RWPE1 (cell line): Measurements from ENCODE around the gene GTPBP6.
"Not testable (repeated sequence)": the region's sequence is repeated elsewhere in the genome, so short reads cannot be mapped to it uniquely, and the experiment has no call there.

Source experiments
- CTCF ChIA-PET: fragments of 350-600 bp; sonication (Branson Sonifier 250); formaldehyde crosslinking; extraction: SDS; loops from one replicate; lab custom pipeline; 2021; lab: Yijun Ruan, JAX
- POLR2A ChIA-PET: fragments of 400-600 bp; formaldehyde crosslinking; extraction: SDS; loops from one replicate; lab custom pipeline; 2020; ENCODE audit warnings: antibody characterized with exemption; ENCODE audit not compliant: low non-redundant PET; lab: Yijun Ruan, JAX
- DNase-seq: peaks from one replicate; pipeline ENCODE4 v3.0.0; 2012; ENCODE audit warnings: low spot score
- H3K27ac ChIP-seq: fragments of 450-650 bp; 2 replicates; pipeline ENCODE4 v1.5.1; 2017
- CTCF ChIP-seq: fragments of 450-650 bp; conservative IDR thresholded peaks from 2 replicates; pipeline ENCODE4 v1.5.1; 2017; ENCODE audit warnings: low read depth, mild to moderate bottlenecking

GTPBP6 gene

GRCh38 chrX:310621-311155 is 7.9 kb downstream of the GTPBP6 start:
- no peak for DNase-seq
- TF ChIP-seq CTCF = no peak
- ChIA-PET POLR2A (no interaction called here), CTCF (no interaction called here)
- H3K27ac ChIP-seq = no peak overlapping the region

- TF ChIP-seq CTCF = no peak
- no peak for DNase-seq
- POLR2A ChIA-PET = no interaction called here
- CTCF ChIA-PET = no interaction called here
- no peak overlapping the region for H3K27ac ChIP-seq
Measured at GRCh38 chrX:308821-309520, 9.6 kb downstream of the GTPBP6 start.

GRCh38 chrX:307261-308111 is 11.1 kb downstream of the GTPBP6 start:
- no peak overlapping the region for H3K27ac ChIP-seq
- TF ChIP-seq CTCF = no peak
- ChIA-PET POLR2A (no interaction called here), CTCF (no interaction called here)
- DNase-seq = no peak

GRCh38 chrX:306614-307251 is 11.9 kb downstream of the GTPBP6 start:
- H3K27ac ChIP-seq, POLR2A ChIA-PET, CTCF ChIA-PET, DNase-seq: not testable (repeated sequence)

GRCh38 chrX:305781-306613 is 12.6 kb downstream of the GTPBP6 start:
- DNase-seq, H3K27ac ChIP-seq, POLR2A ChIA-PET, CTCF ChIA-PET: not testable (repeated sequence)

GRCh38 chrX:302975-303374 is 15.6 kb downstream of the GTPBP6 start:
- ChIA-PET CTCF (no interaction called here), POLR2A (no interaction called here)
- H3K27ac ChIP-seq = no peak overlapping the region
- DNase-seq = no peak
- no peak for TF ChIP-seq CTCF

- no peak for DNase-seq
- POLR2A ChIA-PET = no interaction called here
- CTCF ChIA-PET = no interaction called here
- no peak overlapping the region for H3K27ac ChIP-seq
- no peak for TF ChIP-seq CTCF
Measured at GRCh38 chrX:300334-300733, 18.3 kb downstream of the GTPBP6 start.
